SK-N-MC (cell line): ENCODE results near the gene ANTXR1.

Source experiments
- EZH2 ChIP-seq: fragments of 200-600 bp; sonication (generic); IDR thresholded peaks from one replicate; pipeline ENCODE4 v1.6.1; 2017; ENCODE audit warnings: antibody characterized with exemption
- POLR2AphosphoS5 ChIP-seq: IDR thresholded peaks from 2 replicates; pipeline ENCODE4 v1.6.1; 2012; ENCODE audit warnings: mild to moderate bottlenecking, low read depth, low read length, borderline replicate concordance

DNA sequence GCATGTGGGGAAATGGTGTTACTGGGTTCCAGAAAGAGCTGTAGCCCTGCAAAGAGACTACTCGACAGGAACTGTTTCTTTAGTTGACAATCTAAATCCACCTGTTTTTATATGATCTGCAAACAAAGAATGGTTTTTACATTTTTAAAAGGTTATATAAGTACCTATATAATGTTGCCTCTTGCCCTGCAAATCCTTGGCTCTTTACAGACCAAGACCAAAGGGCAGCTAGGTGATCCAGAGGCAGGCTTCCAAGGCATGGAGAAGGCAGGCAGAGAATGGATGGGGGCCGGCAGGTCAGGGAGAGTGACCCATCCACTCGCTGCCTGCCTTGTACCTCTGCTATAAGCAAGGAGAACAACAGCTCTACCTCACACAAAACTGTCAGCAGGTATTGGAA is 173.6 kb downstream of the ANTXR1 start:
- no peak for TF ChIP-seq EZH2
- TF ChIP-seq POLR2AphosphoS5 = no peak
